Fibroblast of mammary gland (primary cell): ENCODE measurements around the gene FTO.

Source experiments
- DNase-seq: peaks from one replicate; pipeline ENCODE4 v3.0.0-alpha.2; 2010; ENCODE audit warnings: low read depth
- H3K4me3 ChIP-seq: 2 replicates; pipeline ENCODE4 v1.5.1; 2011; ENCODE audit warnings: low read depth, mild to moderate bottlenecking, low read length, moderate library complexity; ENCODE audit not compliant: control insufficient read depth
- CTCF ChIP-seq: conservative IDR thresholded peaks from 2 replicates; pipeline ENCODE4 v1.5.1; 2011; ENCODE audit warnings: low read depth, low read length, inconsistent platforms; ENCODE audit not compliant: control insufficient read depth, insufficient read depth

The FTO gene

GRCh38 chr16:54096607-54097006, 392.7 kb downstream of the FTO start:
- DNase-seq: no peak
- no peak for TF ChIP-seq CTCF

GRCh38 chr16:54097774-54098173, 393.8 kb downstream of the FTO start:
- H3K4me3 ChIP-seq: no peak overlapping the region
- TF ChIP-seq CTCF: no peak
- no peak for DNase-seq

More at GRCh38 chr16:54096607-54097006, 392.7 kb downstream of the FTO start:
- no peak overlapping the region for H3K4me3 ChIP-seq

GRCh38 chr16:54098247-54098646, 394.3 kb downstream of the FTO start:
- no peak for TF ChIP-seq CTCF
- no peak overlapping the region for H3K4me3 ChIP-seq
- no peak for DNase-seq

- no peak for DNase-seq
- TF ChIP-seq CTCF: no peak
Observed at GRCh38 chr16:54099627-54100026, 395.7 kb downstream of the FTO start.

GRCh38 chr16:54102888-54103866, 399.2 kb downstream of the FTO start:
- H3K4me3 ChIP-seq: no peak overlapping the region
- DNase-seq: no peak
- no peak for TF ChIP-seq CTCF

More at GRCh38 chr16:54099627-54100026, 395.7 kb downstream of the FTO start:
- H3K4me3 ChIP-seq: no peak overlapping the region

GRCh38 chr16:54106057-54106456, 402.1 kb downstream of the FTO start:
- no peak overlapping the region for H3K4me3 ChIP-seq
- no peak for DNase-seq
- TF ChIP-seq CTCF: no peak
